Measurements from ENCODE around the gene C1orf146. TPM values are rescaled to one million over a fixed set of nuclear protein-coding genes. Genes with fewer than 3 reads are reported as not detected.

C1orf146 gene
- total and polyA plus RNA-seq, 2 of the 4 experiments (the other 2 are of a cell fraction), result not detected

DNA sequence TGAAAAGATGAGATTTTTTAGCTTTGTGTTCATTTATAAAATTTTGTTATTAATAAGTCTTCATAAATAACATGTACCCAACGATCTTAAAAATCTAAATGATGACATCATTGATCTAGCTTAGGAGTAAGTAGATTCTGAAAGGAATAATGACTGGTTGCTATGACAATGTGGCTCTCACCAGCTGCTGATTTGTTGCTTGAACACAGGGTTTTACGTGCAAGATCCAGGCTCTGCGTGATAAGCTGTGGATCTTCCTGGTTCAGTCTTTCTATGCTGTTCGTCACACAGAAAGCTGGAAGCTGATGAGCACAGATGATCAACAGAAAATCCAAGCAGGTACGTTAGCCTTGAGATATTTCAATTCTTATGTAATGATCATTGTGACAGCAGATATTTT lies 49.1 kb upstream of the C1orf146 start:
- TF ChIP-seq RCOR1 (IDR thresholded peaks at IDR 0.05; ENCODE audit: insufficient replicate concordance, low read length) (no peak), MAZ (IDR thresholded peaks at IDR 0.05; ENCODE audit: borderline replicate concordance, low read depth, low read length) (no peak), MXI1 (IDR thresholded peaks at IDR 0.05; ENCODE audit: borderline replicate concordance, low read depth, low read length) (no peak)
- TF ChIP-seq, protein P1, sequence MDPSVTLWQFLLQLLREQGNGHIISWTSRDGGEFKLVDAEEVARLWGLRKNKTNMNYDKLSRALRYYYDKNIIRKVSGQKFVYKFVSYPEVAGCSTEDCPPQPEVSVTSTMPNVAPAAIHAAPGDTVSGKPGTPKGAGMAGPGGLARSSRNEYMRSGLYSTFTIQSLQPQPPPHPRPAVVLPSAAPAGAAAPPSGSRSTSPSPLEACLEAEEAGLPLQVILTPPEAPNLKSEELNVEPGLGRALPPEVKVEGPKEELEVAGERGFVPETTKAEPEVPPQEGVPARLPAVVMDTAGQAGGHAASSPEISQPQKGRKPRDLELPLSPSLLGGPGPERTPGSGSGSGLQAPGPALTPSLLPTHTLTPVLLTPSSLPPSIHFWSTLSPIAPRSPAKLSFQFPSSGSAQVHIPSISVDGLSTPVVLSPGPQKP (IDR thresholded peaks at IDR 0.05; ENCODE audit: borderline replicate concordance, low read depth, low read length), result no peak
- TF ChIP-seq, protein P2, sequence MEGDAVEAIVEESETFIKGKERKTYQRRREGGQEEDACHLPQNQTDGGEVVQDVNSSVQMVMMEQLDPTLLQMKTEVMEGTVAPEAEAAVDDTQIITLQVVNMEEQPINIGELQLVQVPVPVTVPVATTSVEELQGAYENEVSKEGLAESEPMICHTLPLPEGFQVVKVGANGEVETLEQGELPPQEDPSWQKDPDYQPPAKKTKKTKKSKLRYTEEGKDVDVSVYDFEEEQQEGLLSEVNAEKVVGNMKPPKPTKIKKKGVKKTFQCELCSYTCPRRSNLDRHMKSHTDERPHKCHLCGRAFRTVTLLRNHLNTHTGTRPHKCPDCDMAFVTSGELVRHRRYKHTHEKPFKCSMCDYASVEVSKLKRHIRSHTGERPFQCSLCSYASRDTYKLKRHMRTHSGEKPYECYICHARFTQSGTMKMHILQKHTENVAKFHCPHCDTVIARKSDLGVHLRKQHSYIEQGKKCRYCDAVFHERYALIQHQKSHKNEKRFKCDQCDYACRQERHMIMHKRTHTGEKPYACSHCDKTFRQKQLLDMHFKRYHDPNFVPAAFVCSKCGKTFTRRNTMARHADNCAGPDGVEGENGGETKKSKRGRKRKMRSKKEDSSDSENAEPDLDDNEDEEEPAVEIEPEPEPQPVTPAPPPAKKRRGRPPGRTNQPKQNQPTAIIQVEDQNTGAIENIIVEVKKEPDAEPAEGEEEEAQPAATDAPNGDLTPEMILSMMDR (conservative IDR thresholded peaks at IDR 0.05; ENCODE audit: low read depth, low read length), result no peak
- TF ChIP-seq, protein P3, sequence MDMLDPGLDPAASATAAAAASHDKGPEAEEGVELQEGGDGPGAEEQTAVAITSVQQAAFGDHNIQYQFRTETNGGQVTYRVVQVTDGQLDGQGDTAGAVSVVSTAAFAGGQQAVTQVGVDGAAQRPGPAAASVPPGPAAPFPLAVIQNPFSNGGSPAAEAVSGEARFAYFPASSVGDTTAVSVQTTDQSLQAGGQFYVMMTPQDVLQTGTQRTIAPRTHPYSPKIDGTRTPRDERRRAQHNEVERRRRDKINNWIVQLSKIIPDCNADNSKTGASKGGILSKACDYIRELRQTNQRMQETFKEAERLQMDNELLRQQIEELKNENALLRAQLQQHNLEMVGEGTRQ (IDR thresholded peaks at IDR 0.05; ENCODE audit: low read depth, low read length), result no peak
- peak overlapping the region; percentile 70; the same call in 1 of the 2 replicates for H3K56ac ChIP-seq (ENCODE audit: extremely low read depth, insufficient read depth, low read length)
- H3K18ac ChIP-seq (ENCODE audit: low read depth, low read length), result peak overlapping the region; percentile 87
- H3K27me3 ChIP-seq (ENCODE audit: control insufficient read depth, insufficient read depth, low read length), result no peaks in the 10 kb centered on the region
- peak overlapping the region; percentile 32; the same call in 1 of the 2 replicates for H3K9ac ChIP-seq (ENCODE audit: low read depth, low read length)
- ChIA-PET POLR2A (ENCODE audit: unreplicated experiment) (no interaction called here), CTCF (interaction anchor here (0.5 to 0.6 kb wide), 2 partner anchors 59 to 76 kb away, joined by 3 to 10 read pairs; no protein-coding TSS in a partner anchor)
- in situ Hi-C loops (cut with MboI; ENCODE audit: low sequenced_read_pairs), result no loop called here
- peak overlapping the region; percentile 78 for H3K4ac ChIP-seq (ENCODE audit: low read depth, low read length)
- H2AFZ ChIP-seq (replicated peaks; ENCODE audit: low read length, poor library complexity), result peak overlapping the region; percentile 47
- no peaks in the 10 kb centered on the region for H3K79me1 ChIP-seq (ENCODE audit: low read depth in 1 of 2, low read length in 2 of 2)
- H2BK15ac ChIP-seq (ENCODE audit: low read depth, low read length), result peak overlapping the region; percentile 75; the same call in 1 of the 3 replicates
- peak overlapping the region; percentile 43; the same call in 1 of the 2 replicates for H3K23ac ChIP-seq (ENCODE audit: low read depth, low read length)
- peak overlapping the region; percentile 89 for H2BK120ac ChIP-seq (ENCODE audit: low read depth, low read length)
- intact Hi-C loops (cut with micrococcal nuclease), result no loop called here
- no peak overlapping the region for H2AK9ac ChIP-seq (replicated peaks; ENCODE audit: low read depth, low read length, poor library complexity)
- peak overlapping the region; percentile 80 for H4K91ac ChIP-seq (ENCODE audit: insufficient read depth, low read depth, low read length)
- H2BK5ac ChIP-seq (ENCODE audit: low read depth, low read length, poor library complexity, severe bottlenecking), result peak overlapping the region; percentile 92
- peaks cover 3% of the 10 kb centered on the region for H3K4me1 ChIP-seq (ENCODE audit: control insufficient read depth, insufficient read depth, low read length)
- peak overlapping the region; percentile 57 for H3K4me2 ChIP-seq (ENCODE audit: low read depth, low read length)
- peak overlapping the region; percentile 26; a peak in 3 of 4 replicates for H4K8ac ChIP-seq (ENCODE audit: low read depth in 2 of 2, low read length in 2 of 2)
- H3K9me3 ChIP-seq (ENCODE audit: control insufficient read depth, insufficient read depth, low read length), result no peaks in the 10 kb centered on the region
- H2BK20ac ChIP-seq (ENCODE audit: low read depth, low read length), result peak overlapping the region; percentile 93
- H3K9me1 ChIP-seq (ENCODE audit: insufficient read depth, low read length), result peaks cover 3% of the 10 kb centered on the region
- H3K14ac ChIP-seq (replicated peaks; ENCODE audit: low read depth, low read length), result peak overlapping the region; percentile 57
- dilution Hi-C loops (cut with HindIII; ENCODE audit: low sequenced_read_pairs, unreplicated experiment), result no loop called here
- DNase-seq, result peak; percentile 74
- BruUV-seq (replicated peaks), result no TSS peak
- H3K4me3 ChIP-seq (ENCODE audit: insufficient read depth, low read depth, low read length), result peak overlapping the region; percentile 21; the same call in 1 of the 2 replicates
- no peaks in the 10 kb centered on the region for H4K20me1 ChIP-seq (ENCODE audit: insufficient read depth, low read length)
- H3K36me3 ChIP-seq (ENCODE audit: control insufficient read depth, insufficient read depth, low read length), result no peaks in the 10 kb centered on the region
- WGBS, 2 experiments (ENCODE audit: extremely low coverage in 2 of 2, insufficient read length in 1 of 2), result 40% methylated on average over 2 of the region's 5 CpGs; no CpG with 5 or more reads in 1 of the 2 experiments
- peak; percentile 45 for ATAC-seq (ENCODE audit: low read depth)
- H4K5ac ChIP-seq (ENCODE audit: low read depth, low read length), result peak overlapping the region; percentile 71
- peak overlapping the region; percentile 88 for H2AK5ac ChIP-seq (ENCODE audit: low read depth, low read length)
- H3K27ac ChIP-seq (ENCODE audit: insufficient read depth, low read length), result peak overlapping the region; percentile 100; the same call in 1 of the 2 replicates
